ENCODE results near the gene KIRREL3.

DNA sequence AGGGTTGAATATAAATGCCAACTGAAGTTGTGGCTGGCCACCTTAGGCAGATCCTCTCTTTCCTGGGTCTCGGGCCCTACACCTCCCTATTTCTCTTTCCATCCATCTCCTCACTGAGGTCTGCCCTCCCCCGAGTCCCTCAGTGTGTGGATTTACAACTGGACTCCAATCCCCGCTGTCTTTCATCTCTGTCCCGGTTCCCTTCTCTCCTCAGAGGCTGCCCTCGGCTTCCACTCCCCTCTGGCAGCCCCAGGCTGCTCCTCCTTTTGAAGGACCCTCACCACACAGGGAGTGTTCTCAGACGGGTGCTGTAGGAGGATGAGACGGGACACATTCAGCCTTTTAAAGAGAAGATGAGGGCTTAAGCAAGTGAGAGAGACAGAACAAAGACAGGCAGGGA, 478.0 kb downstream of the KIRREL3 start:
- TF ChIP-seq, protein P1, sequence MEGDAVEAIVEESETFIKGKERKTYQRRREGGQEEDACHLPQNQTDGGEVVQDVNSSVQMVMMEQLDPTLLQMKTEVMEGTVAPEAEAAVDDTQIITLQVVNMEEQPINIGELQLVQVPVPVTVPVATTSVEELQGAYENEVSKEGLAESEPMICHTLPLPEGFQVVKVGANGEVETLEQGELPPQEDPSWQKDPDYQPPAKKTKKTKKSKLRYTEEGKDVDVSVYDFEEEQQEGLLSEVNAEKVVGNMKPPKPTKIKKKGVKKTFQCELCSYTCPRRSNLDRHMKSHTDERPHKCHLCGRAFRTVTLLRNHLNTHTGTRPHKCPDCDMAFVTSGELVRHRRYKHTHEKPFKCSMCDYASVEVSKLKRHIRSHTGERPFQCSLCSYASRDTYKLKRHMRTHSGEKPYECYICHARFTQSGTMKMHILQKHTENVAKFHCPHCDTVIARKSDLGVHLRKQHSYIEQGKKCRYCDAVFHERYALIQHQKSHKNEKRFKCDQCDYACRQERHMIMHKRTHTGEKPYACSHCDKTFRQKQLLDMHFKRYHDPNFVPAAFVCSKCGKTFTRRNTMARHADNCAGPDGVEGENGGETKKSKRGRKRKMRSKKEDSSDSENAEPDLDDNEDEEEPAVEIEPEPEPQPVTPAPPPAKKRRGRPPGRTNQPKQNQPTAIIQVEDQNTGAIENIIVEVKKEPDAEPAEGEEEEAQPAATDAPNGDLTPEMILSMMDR (conservative IDR thresholded peaks at IDR 0.05; ENCODE audit: low read depth, low read length), result no peak
- TF ChIP-seq CEBPB (IDR thresholded peaks at IDR 0.05; ENCODE audit: low read depth, low read length), result no peak
- TF ChIP-seq POLR2A (IDR thresholded peaks at IDR 0.05; ENCODE audit: low read depth, low read length), result no peak
- TF ChIP-seq RCOR1 (IDR thresholded peaks at IDR 0.05; ENCODE audit: insufficient replicate concordance, low read length), result no peak
- no peak for TF ChIP-seq RAD21 (IDR thresholded peaks at IDR 0.05; ENCODE audit: low read length)
- no peak for TF ChIP-seq SMC3 (IDR thresholded peaks at IDR 0.05; ENCODE audit: low read depth, low read length)

Measured in IMR-90 (cell line).